HEK293 (cell line): ENCODE results near the gene CYP27B1.

Experiments used
- CTCF ChIA-PET: fragments of 350-600 bp; formaldehyde crosslinking; extraction: SDS; loops from one replicate; lab custom pipeline; 2021; ENCODE audit warnings: antibody characterized with exemption; lab: Yijun Ruan, JAX
- POLR2A ChIA-PET: fragments of 300-600 bp; formaldehyde crosslinking; extraction: SDS; loops from one replicate; lab custom pipeline; 2020; ENCODE audit warnings: antibody characterized with exemption, inconsistent platforms; lab: Yijun Ruan, JAX
- H3K27ac ChIP-seq: fragments of 200-500 bp; sonication (Bioruptor generic); 2 replicates; pipeline ENCODE4 v1.5.1; 2014; ENCODE audit warnings: low read depth, low read length, control low read depth, inconsistent platforms; ENCODE audit errors: extremely low read depth
- H3K36me3 ChIP-seq, 2 experiments: fragments of 200-500 bp in 1 of 2; sonication (Bioruptor generic) in 1 of 2; 1 replicate in 1 of 2; 2 replicates in 1 of 2; pipeline ENCODE4 v1.5.1; 2014 to 2017; ENCODE audit warnings: inconsistent platforms in 2 of 2, low read length in 2 of 2; ENCODE audit not compliant: control insufficient read depth in 2 of 2, insufficient read depth in 1 of 2
- H3K4me1 ChIP-seq: fragments of 200-500 bp; sonication (Bioruptor generic); 2 replicates; pipeline ENCODE4 v1.5.1; 2014; ENCODE audit warnings: mild to moderate bottlenecking, low read length, inconsistent platforms; ENCODE audit not compliant: control insufficient read depth, insufficient read depth
- H3K4me3 ChIP-seq: 2 replicates; pipeline ENCODE4 v1.5.1; 2011; ENCODE audit warnings: low read depth, mild to moderate bottlenecking, control low read depth, low read length, moderate library complexity
- H3K9me3 ChIP-seq: fragments of 200-500 bp; sonication (Bioruptor generic); 2 replicates; pipeline ENCODE4 v1.5.1; 2014; ENCODE audit warnings: low read depth, low read length, inconsistent platforms; ENCODE audit not compliant: control insufficient read depth, insufficient read depth
- EGR2 ChIP-seq: fragments of 450-650 bp; formaldehyde crosslinking; IDR thresholded peaks from 2 replicates; pipeline ENCODE4 v1.5.1; 2016; ENCODE audit warnings: low read depth, missing biosample characterization, missing genetic modification characterization
- GLIS1 ChIP-seq: fragments of 450-650 bp; formaldehyde crosslinking; IDR thresholded peaks from 2 replicates; pipeline ENCODE4 v1.5.1; 2016; ENCODE audit warnings: missing biosample characterization, missing genetic modification characterization
- GLIS2 ChIP-seq: fragments of 450-650 bp; formaldehyde crosslinking; IDR thresholded peaks from 2 replicates; pipeline ENCODE4 v1.5.1; 2016; ENCODE audit warnings: missing biosample characterization, missing genetic modification characterization
- PRDM6 ChIP-seq: fragments of 450-650 bp; formaldehyde crosslinking; IDR thresholded peaks from 2 replicates; pipeline ENCODE4 v1.5.1; 2017; ENCODE audit warnings: missing biosample characterization, missing genetic modification characterization
- SP7 ChIP-seq: fragments of 450-650 bp; formaldehyde crosslinking; IDR thresholded peaks from 2 replicates; pipeline ENCODE4 v1.5.1; 2016; ENCODE audit warnings: missing biosample characterization, missing genetic modification characterization
- ZBTB1 ChIP-seq: fragments of 450-650 bp; formaldehyde crosslinking; IDR thresholded peaks from 2 replicates; pipeline ENCODE4 v1.5.1; 2016; ENCODE audit warnings: missing biosample characterization, missing genetic modification characterization
- ZFP3 ChIP-seq: fragments of 450-650 bp; formaldehyde crosslinking; IDR thresholded peaks from 2 replicates; pipeline ENCODE4 v1.5.1; 2016; ENCODE audit warnings: low read depth, missing biosample characterization, missing genetic modification characterization
- ZNF138 ChIP-seq: fragments of 450-650 bp; formaldehyde crosslinking; IDR thresholded peaks from 2 replicates; pipeline ENCODE4 v1.5.1; 2016; ENCODE audit warnings: missing biosample characterization, missing genetic modification characterization, borderline replicate concordance
- ZNF148 ChIP-seq: fragments of 450-650 bp; formaldehyde crosslinking; IDR thresholded peaks from 2 replicates; pipeline ENCODE4 v1.5.0; 2017; ENCODE audit warnings: missing biosample characterization, missing genetic modification characterization, borderline replicate concordance
- ZNF169 ChIP-seq: fragments of 450-650 bp; formaldehyde crosslinking; IDR thresholded peaks from 2 replicates; pipeline ENCODE4 v1.5.1; 2016; ENCODE audit warnings: missing biosample characterization, missing genetic modification characterization
- ZNF175 ChIP-seq: fragments of 450-650 bp; formaldehyde crosslinking; IDR thresholded peaks from 2 replicates; pipeline ENCODE4 v1.5.1; 2016; ENCODE audit warnings: missing biosample characterization, missing genetic modification characterization
- ZNF214 ChIP-seq: fragments of 450-650 bp; formaldehyde crosslinking; IDR thresholded peaks from 2 replicates; pipeline ENCODE4 v1.5.1; 2017; ENCODE audit warnings: missing biosample characterization, mild to moderate bottlenecking, missing genetic modification characterization, borderline replicate concordance
- ZNF221 ChIP-seq: fragments of 450-650 bp; formaldehyde crosslinking; IDR thresholded peaks from 2 replicates; pipeline ENCODE4 v1.5.1; 2017; ENCODE audit warnings: missing biosample characterization, missing genetic modification characterization, borderline replicate concordance
- ZNF266 ChIP-seq: fragments of 450-650 bp; formaldehyde crosslinking; IDR thresholded peaks from 2 replicates; pipeline ENCODE4 v1.5.1; 2016; ENCODE audit warnings: missing biosample characterization, missing genetic modification characterization, low read depth
- ZNF354C ChIP-seq: fragments of 450-650 bp; formaldehyde crosslinking; IDR thresholded peaks from 2 replicates; pipeline ENCODE4 v1.5.1; 2016; ENCODE audit warnings: missing biosample characterization, missing genetic modification characterization, low read depth, borderline replicate concordance
- ZNF394 ChIP-seq: fragments of 450-650 bp; formaldehyde crosslinking; IDR thresholded peaks from 2 replicates; pipeline ENCODE4 v1.5.1; 2016; ENCODE audit warnings: missing biosample characterization, missing genetic modification characterization, mild to moderate bottlenecking, moderate library complexity, borderline replicate concordance
- ZNF510 ChIP-seq: fragments of 450-650 bp; formaldehyde crosslinking; IDR thresholded peaks from 2 replicates; pipeline ENCODE4 v1.5.1; 2018; ENCODE audit warnings: mild to moderate bottlenecking, missing genetic modification characterization, missing biosample characterization; ENCODE audit not compliant: insufficient replicate concordance
- ZNF514 ChIP-seq: fragments of 450-650 bp; formaldehyde crosslinking; IDR thresholded peaks from 2 replicates; pipeline ENCODE4 v1.5.1; 2016; ENCODE audit warnings: missing biosample characterization, missing genetic modification characterization
- ZNF621 ChIP-seq: fragments of 450-650 bp; formaldehyde crosslinking; IDR thresholded peaks from 2 replicates; pipeline ENCODE4 v1.5.1; 2017; ENCODE audit warnings: missing biosample characterization, missing genetic modification characterization
- ZNF747 ChIP-seq: fragments of 450-650 bp; formaldehyde crosslinking; IDR thresholded peaks from 2 replicates; pipeline ENCODE4 v1.5.1; 2016; ENCODE audit warnings: missing biosample characterization, missing genetic modification characterization
- ZNF830 ChIP-seq: fragments of 450-650 bp; IDR thresholded peaks from 2 replicates; pipeline ENCODE4 v1.5.0; 2018; ENCODE audit warnings: missing biosample characterization, missing genetic modification characterization, low read depth, mild to moderate bottlenecking, moderate library complexity
- TF ChIP-seq, protein P1 (sequence below): fragments of 450-650 bp; formaldehyde crosslinking; IDR thresholded peaks from 2 replicates; pipeline ENCODE4 v1.5.1; 2016; ENCODE audit warnings: missing biosample characterization, missing genetic modification characterization, borderline replicate concordance
- TF ChIP-seq, protein P2 (sequence below): fragments of 450-650 bp; formaldehyde crosslinking; conservative IDR thresholded peaks from 2 replicates; pipeline ENCODE4 v1.5.1; 2016; ENCODE audit warnings: low read depth, missing biosample characterization, missing genetic modification characterization

CYP27B1 gene

GRCh38 chr12:57765698-57766463 is 997 bp downstream of the CYP27B1 start:
- Histone ChIP-seq H3K4me1 (peaks cover 15% of the 10 kb centered on the region), H3K27ac (no peak overlapping the region), H3K36me3 (peaks cover 0 to 35% of the 10 kb centered on the region in 2 experiments; a peak in 2 of 3 replicates), H3K9me3 (no peaks in the 10 kb centered on the region), H3K4me3 (peak overlapping the region; percentile 24)
- CTCF ChIA-PET, result interaction anchor here (0.5 to 3.8 kb wide), 8 partner anchors 10 to 173 kb away, joined by 3 to 26 read pairs (median 4); partner anchors contain the start of genes MARCHF9 and TSFM
- POLR2A ChIA-PET, result interaction anchor here (0.7 to 2.5 kb wide), 6 partner anchors 9 to 128 kb away, joined by 3 to 8 read pairs (median 4); partner anchors contain the start of genes CDK4 and TSPAN31
- TF ChIP-seq GLIS2, result peak; percentile 62
- TF ChIP-seq ZNF266 (tag by site-specific recombination), result no peak
- no peak for TF ChIP-seq SP7 (tag by site-specific recombination)
- TF ChIP-seq ZFP3 (tag by site-specific recombination), result no peak
- TF ChIP-seq ZNF148 (tag by site-specific recombination), result no peak
- no peak for TF ChIP-seq ZNF510 (tag by site-specific recombination)
- TF ChIP-seq ZBTB1 (tag by site-specific recombination), result no peak
- no peak for TF ChIP-seq ZNF214 (tag by site-specific recombination)
- TF ChIP-seq EGR2 (tag by site-specific recombination), result no peak
- peak; percentile 69 for TF ChIP-seq GLIS1 (tag by site-specific recombination)
- TF ChIP-seq, protein P1, sequence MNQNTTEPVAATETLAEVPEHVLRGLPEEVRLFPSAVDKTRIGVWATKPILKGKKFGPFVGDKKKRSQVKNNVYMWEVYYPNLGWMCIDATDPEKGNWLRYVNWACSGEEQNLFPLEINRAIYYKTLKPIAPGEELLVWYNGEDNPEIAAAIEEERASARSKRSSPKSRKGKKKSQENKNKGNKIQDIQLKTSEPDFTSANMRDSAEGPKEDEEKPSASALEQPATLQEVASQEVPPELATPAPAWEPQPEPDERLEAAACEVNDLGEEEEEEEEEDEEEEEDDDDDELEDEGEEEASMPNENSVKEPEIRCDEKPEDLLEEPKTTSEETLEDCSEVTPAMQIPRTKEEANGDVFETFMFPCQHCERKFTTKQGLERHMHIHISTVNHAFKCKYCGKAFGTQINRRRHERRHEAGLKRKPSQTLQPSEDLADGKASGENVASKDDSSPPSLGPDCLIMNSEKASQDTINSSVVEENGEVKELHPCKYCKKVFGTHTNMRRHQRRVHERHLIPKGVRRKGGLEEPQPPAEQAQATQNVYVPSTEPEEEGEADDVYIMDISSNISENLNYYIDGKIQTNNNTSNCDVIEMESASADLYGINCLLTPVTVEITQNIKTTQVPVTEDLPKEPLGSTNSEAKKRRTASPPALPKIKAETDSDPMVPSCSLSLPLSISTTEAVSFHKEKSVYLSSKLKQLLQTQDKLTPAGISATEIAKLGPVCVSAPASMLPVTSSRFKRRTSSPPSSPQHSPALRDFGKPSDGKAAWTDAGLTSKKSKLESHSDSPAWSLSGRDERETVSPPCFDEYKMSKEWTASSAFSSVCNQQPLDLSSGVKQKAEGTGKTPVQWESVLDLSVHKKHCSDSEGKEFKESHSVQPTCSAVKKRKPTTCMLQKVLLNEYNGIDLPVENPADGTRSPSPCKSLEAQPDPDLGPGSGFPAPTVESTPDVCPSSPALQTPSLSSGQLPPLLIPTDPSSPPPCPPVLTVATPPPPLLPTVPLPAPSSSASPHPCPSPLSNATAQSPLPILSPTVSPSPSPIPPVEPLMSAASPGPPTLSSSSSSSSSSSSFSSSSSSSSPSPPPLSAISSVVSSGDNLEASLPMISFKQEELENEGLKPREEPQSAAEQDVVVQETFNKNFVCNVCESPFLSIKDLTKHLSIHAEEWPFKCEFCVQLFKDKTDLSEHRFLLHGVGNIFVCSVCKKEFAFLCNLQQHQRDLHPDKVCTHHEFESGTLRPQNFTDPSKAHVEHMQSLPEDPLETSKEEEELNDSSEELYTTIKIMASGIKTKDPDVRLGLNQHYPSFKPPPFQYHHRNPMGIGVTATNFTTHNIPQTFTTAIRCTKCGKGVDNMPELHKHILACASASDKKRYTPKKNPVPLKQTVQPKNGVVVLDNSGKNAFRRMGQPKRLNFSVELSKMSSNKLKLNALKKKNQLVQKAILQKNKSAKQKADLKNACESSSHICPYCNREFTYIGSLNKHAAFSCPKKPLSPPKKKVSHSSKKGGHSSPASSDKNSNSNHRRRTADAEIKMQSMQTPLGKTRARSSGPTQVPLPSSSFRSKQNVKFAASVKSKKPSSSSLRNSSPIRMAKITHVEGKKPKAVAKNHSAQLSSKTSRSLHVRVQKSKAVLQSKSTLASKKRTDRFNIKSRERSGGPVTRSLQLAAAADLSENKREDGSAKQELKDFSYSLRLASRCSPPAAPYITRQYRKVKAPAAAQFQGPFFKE (tag by site-specific recombination), result 0 out of 2 replicates have a peak, but pooled peaks have one; percentile 29
- TF ChIP-seq ZNF747 (tag by site-specific recombination), result no peak
- no peak for TF ChIP-seq ZNF394 (tag by site-specific recombination)
- no peak for TF ChIP-seq ZNF514 (tag by site-specific recombination)
- TF ChIP-seq ZNF621, result no peak
- no peak for TF ChIP-seq ZNF221 (tag by site-specific recombination)
- no peak for TF ChIP-seq ZNF830 (tag by site-specific recombination)
- no peak for TF ChIP-seq ZNF175 (tag by site-specific recombination)
- TF ChIP-seq PRDM6, result no peak
- no peak for TF ChIP-seq ZNF169 (tag by site-specific recombination)
- TF ChIP-seq ZNF138, result no peak
- TF ChIP-seq ZNF354C (tag by site-specific recombination), result no peak
- TF ChIP-seq, protein P2, sequence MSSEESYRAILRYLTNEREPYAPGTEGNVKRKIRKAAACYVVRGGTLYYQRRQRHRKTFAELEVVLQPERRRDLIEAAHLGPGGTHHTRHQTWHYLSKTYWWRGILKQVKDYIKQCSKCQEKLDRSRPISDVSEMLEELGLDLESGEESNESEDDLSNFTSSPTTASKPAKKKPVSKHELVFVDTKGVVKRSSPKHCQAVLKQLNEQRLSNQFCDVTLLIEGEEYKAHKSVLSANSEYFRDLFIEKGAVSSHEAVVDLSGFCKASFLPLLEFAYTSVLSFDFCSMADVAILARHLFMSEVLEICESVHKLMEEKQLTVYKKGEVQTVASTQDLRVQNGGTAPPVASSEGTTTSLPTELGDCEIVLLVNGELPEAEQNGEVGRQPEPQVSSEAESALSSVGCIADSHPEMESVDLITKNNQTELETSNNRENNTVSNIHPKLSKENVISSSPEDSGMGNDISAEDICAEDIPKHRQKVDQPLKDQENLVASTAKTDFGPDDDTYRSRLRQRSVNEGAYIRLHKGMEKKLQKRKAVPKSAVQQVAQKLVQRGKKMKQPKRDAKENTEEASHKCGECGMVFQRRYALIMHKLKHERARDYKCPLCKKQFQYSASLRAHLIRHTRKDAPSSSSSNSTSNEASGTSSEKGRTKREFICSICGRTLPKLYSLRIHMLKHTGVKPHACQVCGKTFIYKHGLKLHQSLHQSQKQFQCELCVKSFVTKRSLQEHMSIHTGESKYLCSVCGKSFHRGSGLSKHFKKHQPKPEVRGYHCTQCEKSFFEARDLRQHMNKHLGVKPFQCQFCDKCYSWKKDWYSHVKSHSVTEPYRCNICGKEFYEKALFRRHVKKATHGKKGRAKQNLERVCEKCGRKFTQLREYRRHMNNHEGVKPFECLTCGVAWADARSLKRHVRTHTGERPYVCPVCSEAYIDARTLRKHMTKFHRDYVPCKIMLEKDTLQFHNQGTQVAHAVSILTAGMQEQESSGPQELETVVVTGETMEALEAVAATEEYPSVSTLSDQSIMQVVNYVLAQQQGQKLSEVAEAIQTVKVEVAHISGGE (tag by site-specific recombination), result no peak
